ENCODE results near the gene CDC42BPA.

- TF ChIP-seq CTCF (IDR thresholded peaks at IDR 0.05) (no peak), POLR2AphosphoS5 (IDR thresholded peaks at IDR 0.05; ENCODE audit: low read depth, low read length) (no peak), PBX3 (IDR thresholded peaks at IDR 0.05) (no peak), NFIC (IDR thresholded peaks at IDR 0.05; ENCODE audit: borderline replicate concordance) (no peak), YY1 (IDR thresholded peaks at IDR 0.05; ENCODE audit: low read depth) (no peak), SIN3A (IDR thresholded peaks at IDR 0.05; ENCODE audit: borderline replicate concordance, low read depth, low read length) (no peak), MEF2A (IDR thresholded peaks at IDR 0.05; ENCODE audit: borderline replicate concordance, low read depth) (no peak), FOXM1 (IDR thresholded peaks at IDR 0.05; ENCODE audit: low read depth) (no peak), REST (IDR thresholded peaks at IDR 0.05; ENCODE audit: low read depth, low read length) (no peak), EP300 (IDR thresholded peaks at IDR 0.05; ENCODE audit: borderline replicate concordance in 1 of 2, low read depth in 1 of 2, low read length in 1 of 2) (no peak), SMC3 (IDR thresholded peaks at IDR 0.05; ENCODE audit: low read depth, low read length) (no peak), CHD2 (IDR thresholded peaks at IDR 0.05; ENCODE audit: low read length, partially characterized antibody) (no peak), MXI1 (IDR thresholded peaks at IDR 0.05; ENCODE audit: low read depth, low read length) (no peak)
- TF ChIP-seq, protein P1, sequence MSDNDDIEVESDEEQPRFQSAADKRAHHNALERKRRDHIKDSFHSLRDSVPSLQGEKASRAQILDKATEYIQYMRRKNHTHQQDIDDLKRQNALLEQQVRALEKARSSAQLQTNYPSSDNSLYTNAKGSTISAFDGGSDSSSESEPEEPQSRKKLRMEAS (IDR thresholded peaks at IDR 0.05; ENCODE audit: low read depth), result no peak
Observed at GRCh38 chr1:226994586-226995364, 323.5 kb downstream of the CDC42BPA start.
